Spleen (tissue), 11 donors: ENCODE results near the gene DMRT2. TPM values are rescaled to one million over a fixed set of nuclear protein-coding genes. Genes with fewer than 3 reads are reported as not detected.
A peak's percentile ranks its signal among the peaks of the same experiment; 100 is the strongest.

Source experiments
- DNase-seq: peaks from one replicate; pipeline ENCODE4 v3.0.0-alpha.2; 2020
- H3K27ac ChIP-seq, 8 donors: fragments of 200-600 bp; sonication (generic) in 7 of 8; 1 replicate in 4 of 8; 2 replicates in 4 of 8; pipeline versions ENCODE4 v1.5.0 to v1.8.0; 2016 to 2021; ENCODE audit warnings: inconsistent platforms in 4 of 8, mild to moderate bottlenecking in 4 of 8, moderate library complexity in 1 of 8
- H3K27me3 ChIP-seq, 7 donors: fragments of 200-600 bp; sonication (generic) in 6 of 7; replicated peaks in 1 of 7; 1 replicate in 4 of 7; 2 replicates in 3 of 7; pipeline versions ENCODE4 v1.5.0 to v1.8.0; 2016 to 2021; ENCODE audit warnings: inconsistent platforms in 3 of 7, mild to moderate bottlenecking in 1 of 7
- H3K36me3 ChIP-seq, 6 donors: fragments of 200-600 bp; sonication (generic) in 5 of 6; 1 replicate in 4 of 6; 2 replicates in 2 of 6; pipeline versions ENCODE4 v1.5.0 to v1.8.0; 2016 to 2021; ENCODE audit warnings: inconsistent platforms in 2 of 6
- H3K4me1 ChIP-seq, 6 donors: fragments of 200-600 bp; sonication (generic) in 5 of 6; 1 replicate in 3 of 6; 2 replicates in 3 of 6; pipeline versions ENCODE4 v1.5.0 to v1.8.0; 2016 to 2021; ENCODE audit warnings: inconsistent platforms in 3 of 6
- H3K4me3 ChIP-seq, 8 donors: fragments of 200-600 bp; sonication (generic) in 7 of 8; 1 replicate in 4 of 8; 2 replicates in 4 of 8; pipeline versions ENCODE4 v1.5.0 to v1.8.0; 2016 to 2021; ENCODE audit warnings: inconsistent platforms in 4 of 8, mild to moderate bottlenecking in 4 of 8, moderate library complexity in 2 of 8
- H3K9me3 ChIP-seq, 8 donors: fragments of 200-600 bp; sonication (generic) in 7 of 8; 1 replicate in 4 of 8; 2 replicates in 4 of 8; pipeline versions ENCODE4 v1.5.0 to v1.8.0; 2016 to 2021; ENCODE audit warnings: inconsistent platforms in 4 of 8
- POLR2A ChIP-seq, 3 donors: fragments of 450-650 bp; IDR thresholded peaks; one replicate each; pipeline ENCODE4 v1.5.1; 2017; ENCODE audit warnings: antibody characterized with exemption in 3 of 3, mild to moderate bottlenecking in 1 of 3
- POLR2AphosphoS5 ChIP-seq, 3 donors: sonication (generic); formaldehyde crosslinking; IDR thresholded peaks; one replicate each; pipeline ENCODE4 v1.5.1; 2017; ENCODE audit warnings: antibody characterized with exemption in 3 of 3
- WGBS, 5 donors: extraction: QIAGEN DNeasy Blood & Tissue Kit in 3 of 5; methylation state at CpG; one replicate each; pipeline versions ENCODE4 v1.1.5 to v1.1.7; 2013 to 2018; 5-methylcytosine and 5-hydroxymethylcytosine counted together
- intact Hi-C: fragments of 100-400 bp; cut with DNase I; formaldehyde crosslinking; loops from one replicate; pipeline ENCODE4 v1.15.0; 2023; ENCODE audit warnings: low total_unique reads
- polyA plus RNA-seq, 3 donors: library from polyadenylated mRNA; stranded (reverse); fragments of 200-250 nt; gene quantifications; one replicate each; pipeline ENCODE4 v1.2.1, GENCODE V29; 2013
- total RNA-seq, 7 donors: library from RNA; depleted of rRNA in 3 of 7; stranded (reverse); fragments of >200 nt in 3 of 7; fragmentation: NEBNext Ultra II Directional in 4 of 7; extraction: Animal tissue kit (Norgen Biotek cat#: 25700) in 4 of 7; gene quantifications; one replicate each; pipeline versions ENCODE4 v1.1.0 to v1.2.1, GENCODE V29; 2016 to 2021
- TF ChIP-seq, protein P1 (sequence below), 11 experiments: fragments of 200-600 bp in 7 of 11; fragments of 450-650 bp in 4 of 11; sonication (generic) in 4 of 11; IDR thresholded peaks in 8 of 11; conservative IDR thresholded peaks in 3 of 11; 1 replicate in 7 of 11; 2 replicates in 4 of 11; pipeline versions ENCODE4 v1.4.0 to v1.8.0; 2016 to 2021; ENCODE audit warnings: antibody characterized with exemption in 11 of 11, inconsistent platforms in 4 of 11, mild to moderate bottlenecking in 1 of 11
- donor health status: healthy with polysubstance abuse.
- donor health status: DM: no; HTN: no; CAD: no; lungs with moderate emphysema.
- donor health status: DM: no; HTN: no; CAD: no.
- donor health status: Bipolar disorder and iron deficiency.
- donor health status: healthy.
- donor health status: DM: no; HTN: no; CAD: no.
- donor health status: DM: yes; HTN: yes; CAD: no.

Gene DMRT2
- total and polyA plus RNA-seq, 10 donors, result not detected

DNA sequence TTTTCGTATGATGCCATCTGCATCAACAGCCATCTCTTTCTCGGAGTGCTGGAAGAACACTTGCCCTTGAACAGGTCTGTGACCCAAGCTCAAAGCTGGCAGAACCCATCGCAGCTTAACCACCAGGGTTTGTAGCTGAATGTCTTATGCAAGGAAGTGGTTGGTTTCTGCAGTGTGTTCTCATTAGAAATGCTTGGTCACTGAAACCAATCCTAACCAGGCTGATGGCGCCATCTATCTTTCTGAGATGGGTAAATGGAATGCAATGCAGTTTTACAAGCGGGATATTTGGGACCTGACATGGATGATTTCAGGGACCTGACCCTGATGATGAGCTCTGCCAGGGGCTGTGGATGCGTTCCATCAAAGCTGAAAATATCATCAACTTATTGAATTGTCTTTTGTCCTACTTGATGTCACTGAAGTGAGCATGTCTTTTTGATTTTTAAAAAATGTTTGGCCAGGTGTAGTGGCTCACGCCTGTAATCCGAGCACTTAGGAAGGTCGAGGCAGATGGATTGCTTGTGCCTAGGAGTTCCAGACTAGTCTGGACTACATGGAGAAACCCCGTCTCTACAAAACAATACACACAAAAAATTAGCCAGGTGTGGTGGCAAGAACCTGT is 45.0 kb upstream of the DMRT2 start:
- peaks cover 0 to 13% (median 3%) of the 10 kb centered on the region in 6 donors for H3K4me1 ChIP-seq
- peaks cover 0 to 43% (median 3%) of the 10 kb centered on the region in 7 donors for H3K27me3 ChIP-seq
- WGBS, 5 donors, result 55 to 60% (median 58%) methylated on average over 10 of the region's 10 CpGs
- no peak overlapping the region for H3K4me3 ChIP-seq
- no peak for TF ChIP-seq POLR2A (IDR thresholded peaks at IDR 0.05)
- TF ChIP-seq, protein P1, sequence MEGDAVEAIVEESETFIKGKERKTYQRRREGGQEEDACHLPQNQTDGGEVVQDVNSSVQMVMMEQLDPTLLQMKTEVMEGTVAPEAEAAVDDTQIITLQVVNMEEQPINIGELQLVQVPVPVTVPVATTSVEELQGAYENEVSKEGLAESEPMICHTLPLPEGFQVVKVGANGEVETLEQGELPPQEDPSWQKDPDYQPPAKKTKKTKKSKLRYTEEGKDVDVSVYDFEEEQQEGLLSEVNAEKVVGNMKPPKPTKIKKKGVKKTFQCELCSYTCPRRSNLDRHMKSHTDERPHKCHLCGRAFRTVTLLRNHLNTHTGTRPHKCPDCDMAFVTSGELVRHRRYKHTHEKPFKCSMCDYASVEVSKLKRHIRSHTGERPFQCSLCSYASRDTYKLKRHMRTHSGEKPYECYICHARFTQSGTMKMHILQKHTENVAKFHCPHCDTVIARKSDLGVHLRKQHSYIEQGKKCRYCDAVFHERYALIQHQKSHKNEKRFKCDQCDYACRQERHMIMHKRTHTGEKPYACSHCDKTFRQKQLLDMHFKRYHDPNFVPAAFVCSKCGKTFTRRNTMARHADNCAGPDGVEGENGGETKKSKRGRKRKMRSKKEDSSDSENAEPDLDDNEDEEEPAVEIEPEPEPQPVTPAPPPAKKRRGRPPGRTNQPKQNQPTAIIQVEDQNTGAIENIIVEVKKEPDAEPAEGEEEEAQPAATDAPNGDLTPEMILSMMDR (IDR thresholded peaks at IDR 0.05 in 8 of 11, conservative IDR thresholded peaks at IDR 0.05 in 3 of 11), result peak in 8 of 11 experiments; percentile 24 to 58 (median 47)
- no peaks in the 10 kb centered on the region for H3K9me3 ChIP-seq
- H3K36me3 ChIP-seq, result no peaks in the 10 kb centered on the region
- no peak overlapping the region for H3K27ac ChIP-seq
- intact Hi-C loops, result loop anchor here (5.0 to 10.0 kb wide), 2 partner anchors 108 to 390 kb away; no protein-coding TSS in a partner anchor
- DNase-seq, result no peak

DNA sequence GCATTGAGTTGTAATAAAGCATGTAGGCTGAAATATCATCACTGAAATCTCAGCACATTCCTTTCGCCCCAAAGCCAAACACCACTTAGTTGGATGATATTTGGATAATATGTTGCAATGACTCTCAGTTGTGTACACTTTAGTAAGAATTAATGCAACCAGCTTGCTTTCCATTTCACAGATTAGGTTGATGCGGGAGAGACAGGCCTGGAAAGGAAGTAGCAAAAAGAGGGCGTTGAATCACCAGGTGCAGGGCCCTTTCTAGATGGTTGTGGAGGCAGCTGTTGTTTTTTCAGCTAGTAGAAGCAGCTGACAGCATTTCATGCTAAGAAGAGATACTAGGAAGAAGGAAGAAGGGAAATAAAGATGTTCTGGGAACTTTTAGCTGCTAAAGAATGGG is 42.8 kb upstream of the DMRT2 start:
- H3K27me3 ChIP-seq, result peaks cover 0 to 61% (median 3%) of the 10 kb centered on the region in 7 donors
- TF ChIP-seq POLR2A (IDR thresholded peaks at IDR 0.05) (no peak), POLR2AphosphoS5 (IDR thresholded peaks at IDR 0.05) (no peak)
- TF ChIP-seq, protein P1 (IDR thresholded peaks at IDR 0.05 in 8 of 11, conservative IDR thresholded peaks at IDR 0.05 in 3 of 11), result no peak
- no peak overlapping the region for H3K27ac ChIP-seq
- DNase-seq, result no peak
- WGBS, 5 donors, result 81 to 90% (median 86%) methylated on average over 3 of the region's 3 CpGs
- no peaks in the 10 kb centered on the region for H3K9me3 ChIP-seq
- no peak overlapping the region for H3K4me3 ChIP-seq
- peaks cover 0 to 13% (median 3%) of the 10 kb centered on the region in 6 donors for H3K4me1 ChIP-seq
- no peaks in the 10 kb centered on the region for H3K36me3 ChIP-seq
- intact Hi-C loops, result loop anchor here (5.0 to 10.0 kb wide), 2 partner anchors 110 to 393 kb away; no protein-coding TSS in a partner anchor

DNA sequence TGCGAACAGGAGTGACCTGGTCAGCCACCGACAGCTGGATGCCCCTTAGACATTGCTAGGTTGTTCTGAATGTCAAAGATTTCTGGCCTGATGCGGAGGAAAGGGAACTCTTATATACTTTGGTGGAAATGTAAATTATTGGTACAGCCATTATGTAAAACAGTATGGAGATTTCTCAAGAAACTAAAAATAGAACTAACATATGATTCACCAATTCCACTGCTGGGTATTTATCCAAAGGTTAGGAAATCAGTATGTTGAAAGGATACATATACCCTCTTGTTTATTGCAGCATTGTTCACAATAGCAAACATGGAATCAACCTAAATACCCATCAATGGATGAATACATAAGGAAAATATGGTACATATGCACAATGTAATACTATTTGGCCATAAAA is 41.9 kb upstream of the DMRT2 start:
- intact Hi-C loops, result loop anchor here (5.0 to 10.0 kb wide), 2 partner anchors 111 to 393 kb away; no protein-coding TSS in a partner anchor
- Histone ChIP-seq H3K9me3 (no peaks in the 10 kb centered on the region), H3K27me3 (peaks cover 0 to 61% (median 3%) of the 10 kb centered on the region in 7 donors), H3K27ac (no peak overlapping the region), H3K4me3 (no peak overlapping the region), H3K4me1 (peaks cover 0 to 13% (median 3%) of the 10 kb centered on the region in 6 donors), H3K36me3 (no peaks in the 10 kb centered on the region)
- TF ChIP-seq POLR2A (IDR thresholded peaks at IDR 0.05) (no peak), POLR2AphosphoS5 (IDR thresholded peaks at IDR 0.05) (no peak)
- TF ChIP-seq, protein P1 (IDR thresholded peaks at IDR 0.05 in 8 of 11, conservative IDR thresholded peaks at IDR 0.05 in 3 of 11), result no peak
- no peak for DNase-seq
- WGBS, 5 donors, result 82 to 89% (median 89%) methylated on average over 3 of the region's 3 CpGs

DNA sequence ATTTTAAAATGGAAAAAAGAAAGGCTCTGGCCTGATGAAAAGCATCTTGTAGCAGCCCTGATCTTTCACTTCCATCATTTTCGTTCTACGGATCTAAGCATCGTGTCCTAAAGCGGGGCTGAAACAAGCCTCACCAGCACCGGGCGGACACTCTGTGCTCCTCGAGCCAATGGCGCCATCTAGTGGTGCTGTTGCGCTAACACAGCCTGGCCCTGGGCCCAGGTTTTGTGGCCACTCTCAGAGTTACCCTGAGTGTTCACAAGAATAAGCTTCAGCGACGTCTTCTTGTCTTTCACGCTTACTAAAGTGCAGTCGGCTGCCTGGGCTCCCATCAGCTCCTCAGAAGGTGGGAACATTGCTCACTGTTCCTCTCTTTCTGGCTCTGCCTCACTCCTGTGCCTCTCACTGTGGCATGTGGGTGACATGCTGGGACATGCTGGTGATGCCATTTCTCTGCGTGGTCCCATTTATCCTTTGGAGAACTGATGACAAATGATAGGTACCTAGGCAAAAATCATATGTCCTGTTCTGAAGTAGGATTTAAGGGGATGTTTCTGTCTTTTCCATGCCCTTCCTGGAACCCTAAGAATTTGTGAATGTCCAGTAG is 41.0 kb upstream of the DMRT2 start:
- peak; percentile 93 for DNase-seq
- 8 to 10% (median 9%) methylated on average over 14 of the region's 14 CpGs for WGBS, 5 donors
- TF ChIP-seq, protein P1 (IDR thresholded peaks at IDR 0.05 in 8 of 11, conservative IDR thresholded peaks at IDR 0.05 in 3 of 11), result peak; percentile 76 to 97 (median 95)
- TF ChIP-seq POLR2AphosphoS5 (IDR thresholded peaks at IDR 0.05), result peak in 2 of 3 donors; percentile 49 to 61
- TF ChIP-seq POLR2A (IDR thresholded peaks at IDR 0.05), result no peak
- no peaks in the 10 kb centered on the region for H3K9me3 ChIP-seq
- H3K4me3 ChIP-seq, result no peak overlapping the region
- peaks cover 0 to 54% (median 3%) of the 10 kb centered on the region in 7 donors for H3K27me3 ChIP-seq
- intact Hi-C loops, result loop anchor here (5.0 to 10.0 kb wide), 2 partner anchors 112 to 394 kb away; no protein-coding TSS in a partner anchor
- H3K4me1 ChIP-seq, result peaks cover 0 to 13% (median 3%) of the 10 kb centered on the region in 6 donors
- H3K27ac ChIP-seq, result no peak overlapping the region
- H3K36me3 ChIP-seq, result no peaks in the 10 kb centered on the region
